HepG2 (cell line): ENCODE data around the gene PRPSAP2. TPM values are rescaled to one million over a fixed set of nuclear protein-coding genes. Genes with fewer than 3 reads are reported as not detected.

Source experiments
- ATAC-seq: fragments of 200-7000 bp; cut with Tn5 transposase; 3 replicates; pipeline ENCODE4 v1.9.1; 2020; ENCODE audit warnings: mild to moderate bottlenecking, moderate library complexity
- BruUV-seq: library from RNA; stranded (reverse); fragments of 400-500 nt; replicated peaks from 2 replicates; lab custom pipeline; 2021; lab: Mats Ljungman, UMichigan
- CTCF ChIA-PET: fragments of 300-600 bp; formaldehyde crosslinking; extraction: SDS; loops from one replicate; lab custom pipeline; 2021; ENCODE audit warnings: low total read pairs, inconsistent platforms, low intra/inter-chr PET ratio; lab: Yijun Ruan, JAX
- POLR2A ChIA-PET: fragments of 350-600 bp; sonication (Branson Sonifier 250); formaldehyde crosslinking; loops from one replicate; lab custom pipeline; 2020; ENCODE audit warnings: antibody characterized with exemption, inconsistent platforms; lab: Yijun Ruan, JAX
- DNase-seq: peaks from one replicate; pipeline ENCODE4 v3.0.0-alpha.2; 2015; ENCODE audit warnings: low spot score
- FAIRE-seq: peaks from 3 replicates; lab custom pipeline; 2011; peaks lifted over from hg19 to GRCh38; lab: Jason Lieb, UNC
- H2AFZ ChIP-seq: one replicate; pipeline ENCODE4 v1.6.1; 2011; ENCODE audit warnings: low read length, inconsistent platforms
- H3K27ac ChIP-seq: fragments of 300-600 bp; 3 replicates; pipeline ENCODE4 v1.8.0; 2011; ENCODE audit warnings: mixed run types, mild to moderate bottlenecking, mixed read lengths, low read length, inconsistent platforms; ENCODE audit not compliant: insufficient read depth; ENCODE audit errors: extremely low read length
- H3K27me3 ChIP-seq, 2 experiments: fragments of 200-600 bp in 1 of 2; 2 replicates in 1 of 2; 3 replicates in 1 of 2; pipeline versions ENCODE4 v1.6.0 to v1.8.0; 2011; ENCODE audit warnings: low read length in 2 of 2, mild to moderate bottlenecking in 2 of 2, moderate library complexity in 2 of 2, inconsistent platforms in 1 of 2; ENCODE audit not compliant: insufficient read depth in 2 of 2, control insufficient read depth in 1 of 2
- H3K36me3 ChIP-seq, 2 experiments: fragments of 200-600 bp in 1 of 2; replicated peaks in 1 of 2; 2 replicates in 1 of 2; 3 replicates in 1 of 2; pipeline versions ENCODE4 v1.5.1 to v1.8.0; 2011; ENCODE audit warnings: low read length in 2 of 2, inconsistent platforms in 1 of 2; ENCODE audit not compliant: insufficient read depth in 2 of 2, control insufficient read depth in 1 of 2
- H3K4me1 ChIP-seq: 2 replicates; pipeline ENCODE4 v1.5.1; 2012; ENCODE audit warnings: low read length, inconsistent platforms; ENCODE audit not compliant: insufficient read depth
- H3K4me2 ChIP-seq: 2 replicates; pipeline ENCODE4 v1.6.0; 2011; ENCODE audit warnings: low read depth, low read length, inconsistent platforms
- H3K4me3 ChIP-seq, 3 experiments: fragments of 200-600 bp in 1 of 3; sonication (generic), shearing (Covaris generic) in 1 of 3; replicated peaks in 1 of 3; 2 replicates each; pipeline ENCODE4 v1.5.1; 2011 to 2016; ENCODE audit warnings: low read length in 3 of 3, inconsistent platforms in 2 of 3, low read depth in 2 of 3, mild to moderate bottlenecking in 2 of 3, control low read depth in 1 of 3, mixed read lengths in 1 of 3; ENCODE audit not compliant: insufficient read depth in 1 of 3
- H3K79me2 ChIP-seq: one replicate; pipeline ENCODE4 v1.6.1; 2011; ENCODE audit warnings: low read length, inconsistent platforms; ENCODE audit not compliant: insufficient read depth
- H3K9ac ChIP-seq: 2 replicates; pipeline ENCODE4 v1.6.0; 2011; ENCODE audit warnings: mild to moderate bottlenecking, low read depth, low read length, inconsistent platforms; ENCODE audit not compliant: insufficient read depth
- H3K9me3 ChIP-seq: 2 replicates; pipeline ENCODE4 v1.5.1; 2012; ENCODE audit warnings: mild to moderate bottlenecking, low read length
- H4K20me1 ChIP-seq: 2 replicates; pipeline ENCODE4 v1.6.0; 2011; ENCODE audit warnings: inconsistent platforms, mild to moderate bottlenecking, low read length, moderate library complexity; ENCODE audit not compliant: insufficient read depth
- ZBTB46 ChIP-seq: sonication (generic); formaldehyde crosslinking; IDR thresholded peaks from 2 replicates; pipeline ENCODE4 v1.4.0; 2020; ENCODE audit warnings: mild to moderate bottlenecking, missing genetic modification reagents, borderline replicate concordance
- ZFY ChIP-seq: sonication (generic); formaldehyde crosslinking; IDR thresholded peaks from 2 replicates; pipeline ENCODE4 v1.4.0; 2020; ENCODE audit warnings: missing genetic modification reagents
- ZMYM2 ChIP-seq: sonication (generic); formaldehyde crosslinking; IDR thresholded peaks from 2 replicates; pipeline ENCODE4 v1.8.0; 2022; ENCODE audit warnings: mild to moderate bottlenecking, missing genetic modification reagents
- ZNF687 ChIP-seq: sonication (generic); formaldehyde crosslinking; IDR thresholded peaks from 2 replicates; pipeline ENCODE4 v1.5.1; 2020; ENCODE audit warnings: mild to moderate bottlenecking, missing genetic modification reagents, moderate library complexity
- WGBS: methylation state at CpG from one replicate; pipeline ENCODE4 v1.1.6; 2017; ENCODE audit warnings: low lambda C conversion rate; 5-methylcytosine and 5-hydroxymethylcytosine counted together
- in situ Hi-C: cut with HindIII; loops from 2 replicates; pipeline ENCODE4 v1.10.0; 2017; ENCODE audit warnings: low pct_unique_long_range_greater_than_20kb; ENCODE audit not compliant: extremely low pct_ligation_motif_present
- intact Hi-C: fragments of 100-400 bp; cut with micrococcal nuclease; formaldehyde crosslinking; loops from one replicate; pipeline ENCODE4 v1.10.0; 2022; ENCODE audit not compliant: unreplicated experiment
- polyA plus RNA-seq, 8 experiments: library from polyadenylated mRNA; depleted of rRNA in 3 of 8; stranded (reverse) in 7 of 8; unstranded in 1 of 8; fragments of >200 nt; fragmentation: Illumina TruSeq in 4 of 8; extraction: Trizol in 4 of 8; gene quantifications; 2 replicates each; pipeline versions ENCODE4 v1.2.1 to v1.2.3, GENCODE V29; 2011 to 2016; ENCODE audit warnings: low read depth in 4 of 8, missing spikeins in 1 of 8, mixed read lengths in 1 of 8; ENCODE audit not compliant: insufficient read depth in 1 of 8
- total RNA-seq, 5 experiments: library from RNA; depleted of rRNA; stranded (reverse); fragments of >200 nt; fragmentation: Illumina TruSeq; extraction: Trizol; gene quantifications; 2 replicates each; pipeline ENCODE4 v1.2.3, GENCODE V29; 2016; ENCODE audit warnings: low read depth in 1 of 5

The PRPSAP2 gene
- total and polyA plus RNA-seq, 2 of the 13 experiments (the other 11 are each of a cell fraction or from before 2014, with no cell fraction given), result 34.0 to 58.9 TPM

GRCh38 chr17:18967916-18968315 lies 110.0 kb downstream of the PRPSAP2 start (continued):
- TF ChIP-seq ZNF687 (CRISPR knock-in tag), result 0 out of 2 replicates have a peak, but pooled peaks have one; percentile 12

- Histone ChIP-seq H3K4me1 (peaks cover 47% of the 10 kb centered on the region), H3K9ac (no peak overlapping the region; the same call in 1 of the 2 replicates), H3K4me2 (no peak overlapping the region), H3K27ac (no peak overlapping the region), H3K79me2 (no peaks in the 10 kb centered on the region), H3K36me3 (peaks cover 15 to 32% of the 10 kb centered on the region in 2 experiments)
- no peak for DNase-seq
- 0% methylated on average over 1 of the region's 4 CpGs for WGBS
- POLR2A ChIA-PET, result interaction anchor here (0.8 to 1.3 kb wide), 2 partner anchors 10 to 36 kb away, joined by 4 to 5 read pairs; no protein-coding TSS in a partner anchor
- no peak for FAIRE-seq
- no TSS peak for BruUV-seq
- TF ChIP-seq ZMYM2 (CRISPR knock-in tag) (no peak), ZFY (CRISPR knock-in tag) (peak; percentile 28; the same call in 1 of the 2 replicates), ZBTB46 (no peak)
- TF ChIP-seq, all 625 proteins: peak for 1
- intact Hi-C loops, result no loop called here
- Histone ChIP-seq H3K9me3 (no peaks in the 10 kb centered on the region), H4K20me1 (no peaks in the 10 kb centered on the region), H3K4me3 (no peak overlapping the region; a peak in 1 of 6 replicates), H2AFZ (no peak overlapping the region), H3K27me3 (0 out of 5 replicates have a peak, but pooled peaks cover 0 to 4% of the 10 kb centered on the region in 2 experiments)
- CTCF ChIA-PET, result no interaction called here
- peak; percentile 18 for ATAC-seq
- in situ Hi-C loops, result loop anchor here (5.0 kb wide), 1 partner anchor 34 kb away; the partner anchor contains the start of gene FAM83G
Observed at GRCh38 chr17:18968345-18968744, 110.4 kb downstream of the PRPSAP2 start.
